ENCODE results near the gene RGS7BP.

Gene RGS7BP

GRCh38 chr5:64637144-64637543, 131.3 kb downstream of the RGS7BP start:
- DNase-seq, result peak; percentile 36

- peak; percentile 8 for DNase-seq
Measured at GRCh38 chr5:64637837-64638443, 132.1 kb downstream of the RGS7BP start.

GRCh38 chr5:64644831-64645230, 139.0 kb downstream of the RGS7BP start:
- no peak for DNase-seq

GRCh38 chr5:64646169-64646568, 140.4 kb downstream of the RGS7BP start:
- no peak for DNase-seq

- no peak for DNase-seq
Measured at GRCh38 chr5:64649512-64649911, 143.7 kb downstream of the RGS7BP start.

GRCh38 chr5:64653766-64654560, 148.1 kb downstream of the RGS7BP start:
- DNase-seq, result no peak

GRCh38 chr5:64654561-64654938, 148.7 kb downstream of the RGS7BP start:
- DNase-seq, result no peak

GRCh38 chr5:64655596-64655995, 149.8 kb downstream of the RGS7BP start:
- no peak for DNase-seq

- DNase-seq, result no peak
Measured at GRCh38 chr5:64659289-64659688, 153.5 kb downstream of the RGS7BP start.
